HEK293T (cell line): Measurements from ENCODE around the gene GAGE2A.

Source experiments
- CTCF ChIA-PET: fragments of 350-600 bp; formaldehyde crosslinking; extraction: SDS; loops from one replicate; lab custom pipeline; 2021; ENCODE audit warnings: antibody characterized with exemption, inconsistent platforms; lab: Yijun Ruan, JAX
- POLR2A ChIA-PET: fragments of 350-600 bp; formaldehyde crosslinking; extraction: SDS; loops from one replicate; lab custom pipeline; 2020; ENCODE audit warnings: antibody characterized with exemption, inconsistent platforms; lab: Yijun Ruan, JAX
- DNase-seq: peaks from one replicate; pipeline ENCODE4 v3.0.0; 2012; ENCODE audit warnings: mixed read lengths; ENCODE audit errors: extremely low spot score
- ARNT ChIP-seq: fragments of 450-650 bp; IDR thresholded peaks from 2 replicates; pipeline ENCODE4 v1.6.1; 2017; ENCODE audit warnings: mild to moderate bottlenecking
- BHLHE40 ChIP-seq: fragments of 450-650 bp; IDR thresholded peaks from 2 replicates; pipeline ENCODE4 v1.6.1; 2016; ENCODE audit warnings: mild to moderate bottlenecking, moderate library complexity, borderline replicate concordance
- CTBP1 ChIP-seq: fragments of 450-650 bp; IDR thresholded peaks from 2 replicates; pipeline ENCODE4 v1.6.1; 2016; ENCODE audit warnings: borderline replicate concordance
- ELF4 ChIP-seq: fragments of 450-650 bp; IDR thresholded peaks from 2 replicates; pipeline ENCODE4 v1.6.1; 2017; ENCODE audit warnings: antibody characterized with exemption
- FOXA1 ChIP-seq: fragments of 450-650 bp; IDR thresholded peaks from 2 replicates; pipeline ENCODE4 v1.6.1; 2016; ENCODE audit warnings: mild to moderate bottlenecking
- FOXK2 ChIP-seq: fragments of 450-650 bp; IDR thresholded peaks from 2 replicates; pipeline ENCODE4 v1.6.1; 2016; ENCODE audit warnings: mild to moderate bottlenecking
- FOXM1 ChIP-seq: fragments of 450-650 bp; IDR thresholded peaks from 2 replicates; pipeline ENCODE4 v1.6.1; 2017; ENCODE audit warnings: mild to moderate bottlenecking, borderline replicate concordance
- HDGF ChIP-seq: fragments of 450-650 bp; IDR thresholded peaks from 2 replicates; pipeline ENCODE4 v1.6.1; 2017; ENCODE audit warnings: antibody characterized with exemption, borderline replicate concordance
- L3MBTL2 ChIP-seq: fragments of 450-650 bp; conservative IDR thresholded peaks from 2 replicates; pipeline ENCODE4 v1.6.1; 2016; ENCODE audit warnings: mild to moderate bottlenecking
- LEF1 ChIP-seq: fragments of 450-650 bp; IDR thresholded peaks from 2 replicates; pipeline ENCODE4 v1.6.1; 2017; ENCODE audit warnings: mild to moderate bottlenecking, borderline replicate concordance
- NFRKB ChIP-seq: fragments of 450-650 bp; IDR thresholded peaks from 2 replicates; pipeline ENCODE4 v1.6.1; 2016; ENCODE audit warnings: mild to moderate bottlenecking, moderate library complexity
- SP1 ChIP-seq: fragments of 450-650 bp; IDR thresholded peaks from 2 replicates; pipeline ENCODE4 v1.6.1; 2017
- SUZ12 ChIP-seq: fragments of 450-650 bp; IDR thresholded peaks from 2 replicates; pipeline ENCODE4 v1.6.1; 2016; ENCODE audit warnings: mild to moderate bottlenecking
- TARDBP ChIP-seq: fragments of 450-650 bp; IDR thresholded peaks from 2 replicates; pipeline ENCODE4 v1.6.1; 2016
- ZNF384 ChIP-seq: fragments of 450-650 bp; IDR thresholded peaks from 2 replicates; pipeline ENCODE4 v1.6.1; 2016
- TF ChIP-seq, protein P1 (sequence below): fragments of 450-650 bp; IDR thresholded peaks from 2 replicates; pipeline ENCODE4 v1.6.1; 2016

GAGE2A gene

DNA sequence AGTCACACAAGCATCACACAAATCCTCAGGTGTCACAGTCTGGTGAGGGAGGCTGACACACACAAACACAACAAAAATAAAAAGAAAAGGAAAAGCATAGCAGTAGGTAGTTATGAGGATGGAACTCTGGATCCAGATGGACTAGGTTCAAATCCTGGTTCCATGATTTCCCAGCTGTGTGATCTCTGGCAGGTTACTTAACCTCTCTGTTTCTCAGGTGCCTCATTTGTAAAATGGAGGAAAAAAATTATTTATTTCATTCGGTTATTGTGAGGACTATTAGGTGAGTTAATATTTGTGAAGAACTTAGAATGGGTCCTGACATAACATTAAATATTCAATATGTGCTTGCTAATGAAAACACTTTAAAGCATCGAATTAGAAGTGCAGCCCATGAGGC lies 29.3 kb downstream of the GAGE2A start:
- ChIA-PET POLR2A (no interaction called here), CTCF (no interaction called here)
- DNase-seq, result no peak
- TF ChIP-seq, protein P1, sequence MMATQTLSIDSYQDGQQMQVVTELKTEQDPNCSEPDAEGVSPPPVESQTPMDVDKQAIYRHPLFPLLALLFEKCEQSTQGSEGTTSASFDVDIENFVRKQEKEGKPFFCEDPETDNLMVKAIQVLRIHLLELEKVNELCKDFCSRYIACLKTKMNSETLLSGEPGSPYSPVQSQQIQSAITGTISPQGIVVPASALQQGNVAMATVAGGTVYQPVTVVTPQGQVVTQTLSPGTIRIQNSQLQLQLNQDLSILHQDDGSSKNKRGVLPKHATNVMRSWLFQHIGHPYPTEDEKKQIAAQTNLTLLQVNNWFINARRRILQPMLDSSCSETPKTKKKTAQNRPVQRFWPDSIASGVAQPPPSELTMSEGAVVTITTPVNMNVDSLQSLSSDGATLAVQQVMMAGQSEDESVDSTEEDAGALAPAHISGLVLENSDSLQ, result no peak
- TF ChIP-seq HDGF (no peak), FOXA1 (no peak), LEF1 (no peak), ZNF384 (no peak), FOXM1 (no peak), FOXK2 (no peak)

DNA sequence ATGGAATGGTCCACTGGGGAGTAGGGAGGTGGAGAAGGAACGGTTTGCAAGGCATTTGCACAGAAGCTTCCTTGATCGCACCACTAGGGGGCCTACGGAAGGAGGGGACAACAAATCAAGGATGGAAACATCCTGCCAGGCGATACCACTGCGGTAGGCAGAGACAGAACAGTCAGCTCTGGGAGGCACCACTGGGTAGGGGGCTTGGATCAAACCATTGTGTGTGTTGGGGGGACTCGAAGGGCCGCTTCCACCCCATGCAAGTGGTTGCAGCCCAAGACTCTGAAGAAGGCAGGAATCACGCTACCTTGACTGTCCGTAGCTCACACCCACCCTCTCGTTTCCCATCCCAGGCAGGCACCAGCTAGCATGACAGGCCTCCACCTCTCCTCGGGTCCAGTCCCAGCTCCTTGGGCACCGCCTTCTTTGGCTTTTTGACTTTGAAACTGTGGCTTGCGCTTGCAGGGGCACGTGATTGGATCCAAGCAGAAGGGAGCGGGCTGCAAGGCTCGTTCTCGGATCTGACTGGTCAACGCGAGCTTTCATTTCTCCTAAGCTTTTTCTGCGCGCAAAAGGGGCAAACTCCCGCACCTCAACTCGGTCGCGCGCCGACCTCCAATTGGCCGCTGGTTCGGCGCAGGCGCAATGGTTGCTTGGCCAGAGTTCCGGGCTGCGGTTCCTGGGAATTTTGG lies 37.9 kb downstream of the GAGE2A start:
- CTCF ChIA-PET, result interaction anchor here (0.8 to 1.5 kb wide), 3 partner anchors 11 to 97 kb away, joined by 3 to 6 read pairs (median 5); no protein-coding TSS in a partner anchor
- TF ChIP-seq FOXK2 (no peak), NFRKB (no peak), SUZ12 (no peak), TARDBP (no peak), SP1 (no peak), ARNT (no peak), CTBP1 (no peak), FOXA1 (no peak), FOXM1 (no peak), BHLHE40 (no peak), LEF1 (no peak), L3MBTL2 (no peak), HDGF (no peak), ELF4 (no peak), ZNF384 (no peak)
- TF ChIP-seq, protein P1, result no peak
- peak; percentile 77 for DNase-seq
- POLR2A ChIA-PET, result no interaction called here

DNA sequence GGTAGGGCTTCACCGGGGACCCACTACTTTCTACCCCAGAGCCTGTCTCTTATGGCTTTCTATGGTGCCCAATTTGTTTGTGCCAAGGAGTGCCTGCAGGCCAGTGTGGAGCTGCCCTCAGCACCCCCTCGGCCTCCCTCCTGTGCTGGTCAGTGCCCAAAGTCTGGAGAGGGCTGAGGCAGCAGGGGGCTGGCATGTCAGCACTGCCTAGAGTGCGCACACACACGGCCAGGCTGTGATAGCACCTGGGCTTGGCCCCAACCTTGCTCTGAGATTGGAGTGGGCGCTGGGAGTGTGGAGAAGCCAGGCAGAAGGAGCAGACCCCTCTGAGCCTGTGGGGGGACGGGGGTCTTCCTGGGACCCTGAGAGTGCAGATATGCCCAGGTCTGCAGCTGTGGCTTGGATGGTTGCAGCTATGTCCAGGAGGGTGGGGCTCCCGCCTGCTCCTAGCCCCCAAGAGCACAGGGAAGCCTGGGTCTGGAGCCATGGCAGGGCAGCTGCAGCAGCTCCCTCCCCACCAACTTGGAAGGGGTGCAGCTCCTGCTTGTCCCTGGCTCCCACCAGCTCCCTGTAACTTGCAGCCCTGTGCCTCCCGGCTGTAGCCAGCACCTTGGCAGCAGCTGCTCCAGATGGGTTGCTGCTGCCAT lies 55.8 kb downstream of the GAGE2A start:
- POLR2A ChIA-PET, result no interaction called here
- CTCF ChIA-PET, result no interaction called here
- DNase-seq, result no peak
- no peak for TF ChIP-seq TARDBP
- no peak for TF ChIP-seq FOXM1
- TF ChIP-seq BHLHE40, result no peak
- TF ChIP-seq CTBP1, result no peak
- no peak for TF ChIP-seq HDGF
- no peak for TF ChIP-seq FOXK2
- no peak for TF ChIP-seq SP1
